Duodenal mucosa (tissue), 2 donors: ENCODE measurements around the gene ITGBL1.

Experiments
- H3K27ac ChIP-seq: one replicate; pipeline ENCODE4 v1.7.0; 2013; ENCODE audit warnings: low read depth, low read length
- H3K27me3 ChIP-seq, 2 donors: one replicate each; pipeline ENCODE4 v1.7.0; 2013; ENCODE audit warnings: low read length in 2 of 2, control low read depth in 1 of 2; ENCODE audit not compliant: insufficient read depth in 2 of 2, control insufficient read depth in 1 of 2
- H3K36me3 ChIP-seq, 2 donors: one replicate each; pipeline ENCODE4 v1.7.0; 2013; ENCODE audit warnings: low read length in 2 of 2, control low read depth in 1 of 2; ENCODE audit not compliant: insufficient read depth in 2 of 2, control insufficient read depth in 1 of 2
- H3K4me1 ChIP-seq, 2 donors: one replicate each; pipeline ENCODE4 v1.7.0; 2013; ENCODE audit warnings: low read length in 2 of 2, control low read depth in 1 of 2; ENCODE audit not compliant: insufficient read depth in 2 of 2, control insufficient read depth in 1 of 2
- H3K4me3 ChIP-seq, 2 donors: one replicate each; pipeline ENCODE4 v1.7.0; 2013; ENCODE audit warnings: low read length in 2 of 2, low read depth in 1 of 2
- H3K9ac ChIP-seq, 2 donors: one replicate each; pipeline ENCODE4 v1.7.0; 2013; ENCODE audit warnings: low read length in 2 of 2, low read depth in 1 of 2
- H3K9me3 ChIP-seq, 2 donors: one replicate each; pipeline ENCODE4 v1.7.0; 2013; ENCODE audit warnings: low read length in 2 of 2, control low read depth in 1 of 2; ENCODE audit not compliant: control insufficient read depth in 1 of 2

ITGBL1 gene

GRCh38 chr13:101486708-101487437 is 34.4 kb downstream of the ITGBL1 start:
- Histone ChIP-seq H3K4me3 (no peak overlapping the region), H3K4me1 (no peaks in the 10 kb centered on the region), H3K9ac (no peak overlapping the region), H3K9me3 (no peaks in the 10 kb centered on the region), H3K27ac (no peak overlapping the region), H3K36me3 (no peaks in the 10 kb centered on the region), H3K27me3 (no peaks in the 10 kb centered on the region)

GRCh38 chr13:101487438-101487830 is 35.0 kb downstream of the ITGBL1 start:
- H3K27ac ChIP-seq: no peak overlapping the region
- H3K4me1 ChIP-seq: no peaks in the 10 kb centered on the region
- no peak overlapping the region for H3K9ac ChIP-seq
- H3K36me3 ChIP-seq: no peaks in the 10 kb centered on the region
- H3K9me3 ChIP-seq: no peaks in the 10 kb centered on the region
- no peaks in the 10 kb centered on the region for H3K27me3 ChIP-seq
- no peak overlapping the region for H3K4me3 ChIP-seq

- Histone ChIP-seq H3K9me3 (no peaks in the 10 kb centered on the region), H3K4me1 (no peaks in the 10 kb centered on the region), H3K9ac (no peak overlapping the region), H3K4me3 (no peak overlapping the region), H3K27ac (no peak overlapping the region), H3K36me3 (no peaks in the 10 kb centered on the region), H3K27me3 (no peaks in the 10 kb centered on the region)
Measured at GRCh38 chr13:101488734-101489133, 36.3 kb downstream of the ITGBL1 start.

- no peak overlapping the region for H3K4me3 ChIP-seq
- no peak overlapping the region for H3K9ac ChIP-seq
- no peak overlapping the region for H3K27ac ChIP-seq
- no peaks in the 10 kb centered on the region for H3K4me1 ChIP-seq
- H3K36me3 ChIP-seq: no peaks in the 10 kb centered on the region
- H3K27me3 ChIP-seq: no peaks in the 10 kb centered on the region
- H3K9me3 ChIP-seq: no peaks in the 10 kb centered on the region
Measured at GRCh38 chr13:101489643-101490405, 37.3 kb downstream of the ITGBL1 start.

- Histone ChIP-seq H3K36me3 (no peaks in the 10 kb centered on the region), H3K4me1 (no peaks in the 10 kb centered on the region), H3K9me3 (no peaks in the 10 kb centered on the region), H3K27ac (no peak overlapping the region), H3K9ac (no peak overlapping the region), H3K4me3 (no peak overlapping the region), H3K27me3 (no peaks in the 10 kb centered on the region)
Measured at GRCh38 chr13:101490406-101491015, 38.0 kb downstream of the ITGBL1 start.

- Histone ChIP-seq H3K4me3 (no peak overlapping the region), H3K27me3 (no peaks in the 10 kb centered on the region), H3K9ac (no peak overlapping the region)
Measured at GRCh38 chr13:101492251-101492910, 39.9 kb downstream of the ITGBL1 start.

GRCh38 chr13:101493541-101493940 is 41.1 kb downstream of the ITGBL1 start:
- Histone ChIP-seq H3K4me3 (no peak overlapping the region), H3K9ac (no peak overlapping the region), H3K27me3 (no peaks in the 10 kb centered on the region), H3K9me3 (no peaks in the 10 kb centered on the region), H3K36me3 (no peaks in the 10 kb centered on the region), H3K4me1 (no peaks in the 10 kb centered on the region), H3K27ac (no peak overlapping the region)

More at GRCh38 chr13:101492251-101492910, 39.9 kb downstream of the ITGBL1 start:
- no peak overlapping the region for H3K27ac ChIP-seq
- no peaks in the 10 kb centered on the region for H3K36me3 ChIP-seq
- H3K9me3 ChIP-seq: no peaks in the 10 kb centered on the region
- H3K4me1 ChIP-seq: no peaks in the 10 kb centered on the region

GRCh38 chr13:101499406-101499805 is 46.9 kb downstream of the ITGBL1 start:
- H3K36me3 ChIP-seq: no peaks in the 10 kb centered on the region
- H3K9ac ChIP-seq: no peak overlapping the region
- H3K27me3 ChIP-seq: no peaks in the 10 kb centered on the region
- no peak overlapping the region for H3K4me3 ChIP-seq
- no peak overlapping the region for H3K27ac ChIP-seq
- H3K9me3 ChIP-seq: no peaks in the 10 kb centered on the region
- H3K4me1 ChIP-seq: no peaks in the 10 kb centered on the region

- no peaks in the 10 kb centered on the region for H3K9me3 ChIP-seq
- no peaks in the 10 kb centered on the region for H3K27me3 ChIP-seq
- H3K9ac ChIP-seq: no peak overlapping the region
- no peak overlapping the region for H3K27ac ChIP-seq
- no peaks in the 10 kb centered on the region for H3K4me1 ChIP-seq
- H3K4me3 ChIP-seq: no peak overlapping the region
- H3K36me3 ChIP-seq: no peaks in the 10 kb centered on the region
Measured at GRCh38 chr13:101502618-101503017, 50.1 kb downstream of the ITGBL1 start.

GRCh38 chr13:101511161-101511560 is 58.7 kb downstream of the ITGBL1 start:
- Histone ChIP-seq H3K9me3 (no peaks in the 10 kb centered on the region), H3K27ac (no peak overlapping the region), H3K27me3 (no peaks in the 10 kb centered on the region), H3K9ac (no peak overlapping the region), H3K36me3 (no peaks in the 10 kb centered on the region), H3K4me3 (no peak overlapping the region), H3K4me1 (no peaks in the 10 kb centered on the region)
